KOPT-K1 (cell line): ENCODE results near the gene CAPN2.
A peak's percentile ranks its signal among the peaks of the same experiment; 100 is the strongest.
"Not testable (repeated sequence)": the region's sequence is repeated elsewhere in the genome, so short reads cannot be mapped to it uniquely, and the experiment has no call there.

ENCODE experiments used
- H3K27ac ChIP-seq: fragments of 200-600 bp; sonication (generic); 2 replicates; pipeline ENCODE4 v1.5.1; 2016; ENCODE audit warnings: antibody characterized with exemption, mild to moderate bottlenecking, low read depth, low read length; ENCODE audit not compliant: poor library complexity, severe bottlenecking
- H3K36me3 ChIP-seq: fragments of 200-600 bp; sonication (generic); 2 replicates; pipeline ENCODE4 v1.5.1; 2017; ENCODE audit warnings: antibody characterized with exemption, mild to moderate bottlenecking, low read length, moderate library complexity; ENCODE audit not compliant: insufficient read depth
- H3K9me3 ChIP-seq: fragments of 200-600 bp; sonication (generic); 2 replicates; pipeline ENCODE4 v1.5.1; 2017; ENCODE audit warnings: antibody characterized with exemption, low read length, mild to moderate bottlenecking; ENCODE audit not compliant: insufficient read depth, poor library complexity, severe bottlenecking

Gene CAPN2

DNA sequence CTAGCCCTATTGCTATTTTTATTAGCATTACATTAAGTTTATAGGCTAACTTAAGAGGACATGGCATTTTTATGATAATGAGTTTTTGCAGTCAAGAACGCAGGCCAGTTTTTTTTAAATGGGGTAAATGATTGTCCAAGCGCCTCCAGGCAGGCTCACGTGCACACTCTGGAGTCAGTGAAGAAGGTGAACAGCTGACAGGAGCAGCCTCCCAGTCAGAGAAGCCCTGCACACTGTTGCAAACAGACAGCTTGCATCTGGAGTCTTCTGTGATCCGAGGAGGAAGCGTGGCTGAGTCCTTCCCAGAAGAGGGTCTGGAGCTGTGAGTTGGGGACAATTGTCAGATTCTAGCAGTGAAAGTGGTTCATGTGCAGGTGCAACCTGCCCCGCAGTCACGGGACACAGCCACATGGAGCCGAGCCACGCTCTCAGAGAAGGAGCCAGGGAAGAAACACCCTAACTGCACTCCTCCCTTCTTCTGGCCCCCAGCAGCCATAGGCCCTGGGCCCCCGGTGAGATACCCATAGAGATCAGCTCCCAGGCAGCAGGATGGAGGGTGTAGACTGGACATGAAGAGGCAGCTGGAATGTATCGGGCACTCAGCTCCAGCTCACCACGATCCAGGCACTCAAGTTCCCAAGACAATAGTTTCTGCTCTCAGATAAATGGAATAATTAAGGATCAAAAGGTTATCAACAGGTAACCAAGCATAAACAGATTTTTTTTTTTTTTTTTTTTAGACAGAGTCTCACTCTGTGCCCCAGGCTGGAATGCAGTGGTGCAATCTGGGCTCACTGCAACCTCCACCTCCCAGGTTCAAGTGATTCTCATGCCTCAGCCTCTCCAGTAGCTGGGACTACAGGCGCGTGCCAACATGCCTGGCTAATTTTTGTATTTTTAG, 26.4 kb downstream of the CAPN2 start:
- no peak overlapping the region for H3K27ac ChIP-seq
- no peaks in the 10 kb centered on the region for H3K9me3 ChIP-seq
- H3K36me3 ChIP-seq, result no peaks in the 10 kb centered on the region

DNA sequence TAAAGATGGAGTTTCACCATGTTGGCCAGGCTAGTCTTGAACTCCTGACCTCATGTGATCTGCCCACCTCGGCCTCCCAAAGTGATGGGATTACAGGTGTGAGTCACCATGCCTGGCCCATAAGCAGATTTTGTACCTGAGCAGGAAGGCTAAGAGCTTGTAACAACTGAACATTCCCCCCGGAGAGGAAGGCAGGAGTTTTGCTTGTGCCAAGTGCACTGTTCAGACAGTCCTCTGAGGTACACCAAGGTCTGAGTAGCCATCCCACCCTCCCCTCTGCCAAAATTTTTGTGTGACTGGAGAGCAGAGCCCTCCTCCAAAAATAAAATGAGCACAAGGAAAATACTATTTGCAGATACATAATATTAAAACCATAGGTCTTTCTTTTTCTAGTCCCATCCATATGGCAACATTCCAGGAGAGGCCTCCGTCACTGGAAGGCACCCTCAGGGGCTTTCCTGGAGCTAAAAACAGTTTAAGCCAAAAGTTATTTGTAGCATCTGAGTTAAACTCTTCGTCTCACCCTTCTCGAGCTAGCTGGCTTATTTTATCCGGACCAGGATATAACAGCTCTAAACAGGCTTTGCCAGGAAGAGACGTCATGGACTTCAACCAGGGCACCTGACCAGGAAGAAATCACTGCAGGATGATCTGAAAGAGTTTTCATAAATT, 27.2 kb downstream of the CAPN2 start:
- no peak overlapping the region for H3K27ac ChIP-seq
- H3K9me3 ChIP-seq, result no peaks in the 10 kb centered on the region
- H3K36me3 ChIP-seq, result no peaks in the 10 kb centered on the region

DNA sequence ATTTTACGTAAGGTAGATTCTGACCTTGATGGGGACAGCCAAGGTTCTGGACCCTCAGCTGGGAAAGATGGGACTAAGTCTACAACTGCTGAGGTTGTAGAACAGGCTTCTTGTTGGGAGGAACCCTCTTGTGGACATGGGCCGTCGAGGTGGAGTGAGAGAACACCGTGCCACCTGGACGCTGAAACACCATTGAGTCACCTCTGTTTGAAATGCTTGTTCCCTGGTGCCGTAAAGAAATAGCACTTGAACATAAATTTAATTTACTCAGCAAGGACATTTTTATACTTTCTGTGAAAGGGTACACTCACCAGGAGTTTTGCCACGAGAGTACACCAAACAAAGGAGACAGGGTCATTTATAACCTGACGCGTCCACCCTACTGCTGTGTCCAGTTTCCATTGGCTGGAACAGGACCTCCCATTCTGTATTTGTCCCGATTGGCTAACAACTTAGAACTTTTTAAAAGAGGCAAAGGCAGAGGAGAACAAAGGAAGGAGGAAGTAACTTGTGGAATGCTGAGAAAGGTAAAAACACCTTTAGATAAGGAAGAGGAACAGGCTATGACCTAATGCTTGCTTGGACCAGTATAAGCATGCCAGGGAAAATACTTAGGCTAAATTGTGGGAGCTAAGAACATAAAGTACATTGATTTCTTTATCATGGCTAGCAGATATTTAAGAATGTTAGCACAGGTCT, 27.8 kb downstream of the CAPN2 start:
- H3K27ac ChIP-seq, H3K9me3 ChIP-seq, H3K36me3 ChIP-seq: not testable (repeated sequence)

DNA sequence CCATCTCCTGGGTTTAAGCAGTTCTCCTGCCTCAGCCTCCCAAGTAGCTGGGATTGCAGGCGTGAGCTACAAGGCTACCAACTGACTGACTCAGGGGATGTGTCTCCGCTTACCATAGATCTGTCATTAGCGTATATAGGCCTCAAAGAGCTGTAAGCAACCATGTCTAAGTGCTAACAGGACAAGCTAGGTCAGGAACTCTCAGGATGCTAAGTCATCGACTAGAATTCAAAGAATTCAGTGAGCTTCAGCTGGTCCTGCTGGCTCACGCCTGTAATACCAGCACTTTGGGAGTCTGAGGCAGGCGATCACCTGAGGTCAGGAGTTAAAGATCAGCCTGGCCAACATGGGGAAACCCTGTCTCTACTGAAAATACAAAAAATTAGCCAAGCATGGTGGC, 29.5 kb downstream of the CAPN2 start:
- no peak overlapping the region for H3K27ac ChIP-seq
- no peaks in the 10 kb centered on the region for H3K36me3 ChIP-seq
- no peaks in the 10 kb centered on the region for H3K9me3 ChIP-seq

DNA sequence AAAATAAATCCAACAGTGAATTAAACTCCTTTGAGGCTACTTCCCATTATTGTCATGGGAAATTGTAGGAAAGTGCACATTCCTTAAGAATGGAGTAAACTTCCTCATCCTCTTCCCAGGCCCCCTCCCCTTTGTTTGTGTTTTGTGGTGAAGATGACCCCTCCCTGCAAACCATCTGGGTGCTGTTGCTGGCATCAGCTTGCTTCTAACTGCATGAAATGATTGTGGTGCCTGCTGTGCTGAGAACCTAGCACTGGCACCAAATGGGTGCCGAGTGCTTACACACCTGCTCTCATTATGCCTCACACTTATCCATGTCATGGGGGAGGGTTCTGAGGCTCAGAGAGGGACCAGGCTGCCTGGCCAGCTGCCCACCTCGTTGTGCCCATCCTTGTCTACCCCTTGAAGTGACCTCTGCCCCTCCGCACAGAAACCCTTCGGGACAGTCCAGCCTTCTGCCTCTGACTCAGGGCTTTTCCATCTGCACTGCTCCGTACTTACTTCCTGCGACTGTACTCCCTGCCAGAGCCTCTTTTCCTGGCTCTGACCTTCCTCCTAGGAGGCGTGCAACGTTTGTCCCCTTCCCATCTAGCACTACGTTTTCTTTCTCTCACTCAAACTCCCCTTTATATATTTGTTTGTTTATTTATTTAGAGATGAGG, 30.6 kb downstream of the CAPN2 start:
- H3K9me3 ChIP-seq, result no peaks in the 10 kb centered on the region
- no peak overlapping the region for H3K27ac ChIP-seq
- H3K36me3 ChIP-seq, result no peaks in the 10 kb centered on the region

DNA sequence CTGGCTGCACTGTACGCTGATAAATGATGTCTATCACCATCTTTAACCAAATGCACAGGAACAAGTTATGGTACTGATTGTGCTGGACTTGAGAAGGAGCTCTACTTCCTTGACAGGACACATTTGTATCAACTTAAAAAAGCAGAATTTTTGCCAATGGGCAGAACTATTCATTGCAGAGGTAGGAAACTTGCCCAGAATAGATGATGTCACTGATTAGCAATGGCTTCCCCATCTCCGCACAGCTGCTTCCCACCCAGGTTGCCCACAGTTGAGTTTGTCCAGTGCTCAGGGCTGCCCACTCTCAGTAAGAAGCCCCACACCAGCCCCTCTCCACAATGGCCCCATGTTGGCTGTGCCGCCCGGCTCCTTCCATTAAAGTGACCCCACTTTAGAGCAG, 33.4 kb downstream of the CAPN2 start:
- no peaks in the 10 kb centered on the region for H3K9me3 ChIP-seq
- H3K36me3 ChIP-seq, result no peaks in the 10 kb centered on the region
- H3K27ac ChIP-seq, result no peak overlapping the region

DNA sequence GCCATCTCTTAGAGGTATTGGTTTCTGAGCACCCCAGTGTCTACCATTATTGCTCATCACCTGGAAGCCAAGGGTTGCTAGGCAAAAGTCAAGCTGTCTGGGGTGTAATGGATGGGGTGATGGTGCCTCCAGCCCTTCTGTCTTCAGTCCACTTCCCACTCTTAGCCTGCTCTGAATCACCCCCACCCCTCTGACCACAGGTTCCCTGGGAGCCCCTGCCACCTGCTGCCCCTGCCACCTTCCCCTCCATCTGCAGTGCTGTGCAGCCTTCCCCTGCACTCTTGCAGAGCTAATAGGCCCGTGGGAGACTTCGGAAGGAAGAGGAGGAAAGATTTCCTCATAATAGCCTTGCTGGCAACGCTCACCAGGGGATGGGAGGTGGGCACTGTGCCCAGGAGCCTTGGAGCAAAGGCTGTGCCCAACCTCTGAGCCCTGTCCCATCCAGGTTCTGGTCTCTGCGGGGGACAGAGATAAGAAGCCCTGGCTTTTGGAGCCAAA, 35.5 kb downstream of the CAPN2 start:
- H3K27ac ChIP-seq, result no peak overlapping the region
- no peaks in the 10 kb centered on the region for H3K36me3 ChIP-seq
- H3K9me3 ChIP-seq, result no peaks in the 10 kb centered on the region

DNA sequence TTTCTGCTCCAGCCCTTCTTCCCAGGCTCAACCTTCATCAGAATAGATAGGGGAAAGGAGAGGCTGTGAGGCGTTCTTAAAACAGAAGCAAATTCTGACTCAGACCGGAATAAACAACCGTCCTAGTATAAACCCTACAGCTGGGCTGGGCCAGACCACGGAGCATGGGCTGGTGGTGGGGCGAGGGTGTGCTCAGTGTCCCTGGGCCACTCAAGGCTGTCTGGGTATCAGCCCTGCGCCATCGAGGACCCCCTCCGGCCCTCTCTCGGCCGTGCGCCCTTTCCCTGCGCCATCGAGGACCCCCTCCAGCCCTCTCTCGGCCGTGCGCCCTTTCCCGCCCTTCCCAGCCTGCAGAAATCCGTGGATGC, 36.0 kb downstream of the CAPN2 start:
- Histone ChIP-seq H3K36me3 (no peaks in the 10 kb centered on the region), H3K9me3 (no peaks in the 10 kb centered on the region), H3K27ac (no peak overlapping the region)

DNA sequence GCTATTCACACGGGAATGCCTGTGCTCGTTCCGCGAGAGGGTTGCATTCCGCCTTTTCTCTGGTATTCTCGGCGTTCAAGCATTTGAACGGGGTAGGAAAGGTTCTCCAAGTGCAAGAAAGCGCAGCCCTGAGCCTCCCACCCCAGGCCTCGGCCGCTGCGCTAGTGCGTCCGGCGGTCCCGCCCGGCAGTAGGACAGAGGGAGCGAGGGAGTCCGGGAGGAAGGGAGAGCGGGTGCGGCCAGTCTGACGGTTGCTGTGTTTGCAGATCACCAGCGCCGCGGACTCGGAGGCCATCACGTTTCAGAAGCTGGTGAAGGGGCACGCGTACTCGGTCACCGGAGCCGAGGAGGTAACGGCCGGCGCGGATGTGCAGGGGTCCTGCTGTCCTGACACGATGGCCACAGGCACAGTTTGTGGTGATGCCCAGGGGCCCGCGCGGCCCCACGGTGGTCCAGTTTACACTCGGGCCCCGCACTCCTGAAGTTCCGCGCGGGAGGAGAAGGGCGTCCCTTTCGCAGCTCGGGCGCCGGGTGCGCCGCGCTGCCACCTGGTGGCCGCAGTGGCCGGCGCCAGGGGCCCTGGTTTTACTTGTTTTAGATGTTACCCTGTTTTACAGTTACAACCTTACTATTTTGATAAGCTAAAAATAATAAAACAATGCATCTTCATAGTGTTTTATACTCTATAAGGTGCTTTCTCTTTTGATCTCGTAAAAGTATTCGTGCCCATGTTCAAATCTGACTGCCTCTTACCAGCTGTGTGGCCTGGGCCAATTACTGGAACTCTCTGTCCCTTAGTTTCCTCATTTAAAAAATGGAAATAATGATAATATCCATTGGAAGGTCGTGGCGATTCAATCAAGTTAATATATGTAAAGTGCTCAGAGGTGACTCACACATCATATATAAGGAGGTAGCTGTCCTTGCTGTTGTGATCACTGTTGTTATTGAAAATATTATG, 36.7 kb downstream of the CAPN2 start:
- Histone ChIP-seq H3K36me3 (no peaks in the 10 kb centered on the region), H3K9me3 (no peaks in the 10 kb centered on the region), H3K27ac (peak overlapping the region; percentile 29)

DNA sequence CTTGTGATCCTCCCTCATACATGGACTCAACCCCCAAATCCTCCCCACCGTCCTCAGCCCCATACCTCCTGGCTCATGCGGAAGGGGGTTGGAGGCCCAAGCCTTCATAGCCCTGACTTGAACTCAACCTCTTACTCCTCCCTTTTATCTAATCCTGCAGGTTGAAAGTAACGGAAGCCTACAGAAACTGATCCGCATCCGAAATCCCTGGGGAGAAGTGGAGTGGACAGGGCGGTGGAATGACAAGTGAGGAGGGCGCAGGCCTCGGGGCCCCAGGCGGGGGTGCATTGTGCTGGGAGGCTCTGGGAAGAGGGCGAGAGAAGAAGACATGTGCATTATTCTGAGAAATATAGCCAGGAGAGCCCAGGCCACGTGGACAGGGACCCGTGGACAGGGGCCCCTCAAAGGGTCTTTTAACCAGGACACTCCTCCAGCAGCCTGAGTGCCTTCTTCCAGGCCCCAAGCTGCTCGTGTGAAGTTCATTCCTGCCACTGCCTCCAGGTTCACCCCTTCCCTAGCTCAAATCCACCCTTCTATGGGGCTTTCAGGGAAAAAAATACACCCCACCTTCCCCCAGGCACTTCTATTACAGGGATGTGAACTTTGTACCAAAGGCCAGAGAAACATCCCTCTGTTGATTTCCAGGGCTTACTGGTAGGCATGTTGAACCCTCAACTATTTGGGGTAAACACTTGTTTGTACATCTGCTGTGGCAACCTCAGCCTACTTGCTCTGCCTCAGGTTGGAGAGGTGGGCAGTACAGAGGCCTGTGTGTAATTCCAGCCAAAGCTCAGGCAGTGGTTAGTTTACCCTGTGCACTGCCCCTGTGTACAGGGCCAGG, 38.6 kb downstream of the CAPN2 start:
- no peak overlapping the region for H3K27ac ChIP-seq
- H3K36me3 ChIP-seq, result no peaks in the 10 kb centered on the region
- H3K9me3 ChIP-seq, result no peaks in the 10 kb centered on the region

DNA sequence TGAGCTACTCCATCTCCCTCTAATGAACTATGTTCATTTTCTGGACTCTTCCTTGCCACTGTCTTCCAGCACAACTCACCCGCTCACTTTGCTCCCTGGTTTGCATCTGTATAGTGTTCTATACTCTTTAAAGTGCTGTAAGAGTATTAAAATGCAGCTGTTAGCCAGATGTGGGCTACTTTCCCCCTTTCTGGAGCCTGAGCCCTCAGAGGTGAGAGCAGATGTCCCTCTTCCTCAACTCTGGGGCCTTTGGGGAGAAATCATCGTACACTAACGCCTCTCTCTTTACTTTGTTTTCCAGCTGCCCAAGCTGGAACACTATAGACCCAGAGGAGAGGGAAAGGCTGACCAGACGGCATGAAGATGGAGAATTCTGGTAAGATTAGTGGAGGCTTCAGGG, 39.4 kb downstream of the CAPN2 start:
- Histone ChIP-seq H3K9me3 (no peaks in the 10 kb centered on the region), H3K36me3 (no peaks in the 10 kb centered on the region), H3K27ac (no peak overlapping the region)

DNA sequence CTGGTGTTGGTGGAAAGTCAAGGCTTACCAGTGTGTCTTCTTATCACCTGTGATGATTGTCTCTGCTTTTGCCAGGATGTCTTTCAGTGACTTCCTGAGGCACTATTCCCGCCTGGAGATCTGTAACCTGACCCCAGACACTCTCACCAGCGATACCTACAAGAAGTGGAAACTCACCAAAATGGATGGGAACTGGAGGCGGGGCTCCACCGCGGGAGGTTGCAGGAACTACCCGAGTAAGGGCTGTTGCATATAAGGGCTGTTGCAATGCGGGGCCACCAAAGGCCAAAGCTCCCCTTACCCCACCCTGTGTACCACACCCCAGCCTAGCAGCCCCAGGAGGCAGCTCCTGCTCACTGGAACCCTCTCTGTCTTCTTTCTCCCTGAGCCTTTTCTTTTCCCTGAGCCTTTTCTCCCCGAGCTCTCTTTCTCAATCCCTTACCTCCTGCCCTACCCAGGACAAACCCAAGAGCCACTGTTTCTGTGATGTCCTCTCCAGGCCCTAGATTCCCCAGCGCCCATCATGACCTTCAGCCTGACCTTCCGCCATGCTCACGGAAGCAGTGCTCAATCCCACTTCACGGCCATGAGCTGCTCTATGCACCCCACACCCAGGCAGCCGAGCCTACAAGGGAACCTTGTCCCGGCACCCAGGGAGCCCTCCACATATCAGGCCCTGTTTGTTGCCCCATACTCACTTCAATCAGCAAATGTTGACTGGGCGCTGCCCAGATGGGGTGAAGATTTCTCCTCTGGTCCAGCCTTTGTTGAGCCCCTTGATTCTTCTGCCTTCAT, 40.6 kb downstream of the CAPN2 start:
- H3K36me3 ChIP-seq, result no peaks in the 10 kb centered on the region

More for the DNA sequence above, 40.6 kb downstream of the CAPN2 start:
- H3K9me3 ChIP-seq, result no peaks in the 10 kb centered on the region
- H3K27ac ChIP-seq, result no peak overlapping the region
